Prostate gland (tissue), 2 donors: Measurements from ENCODE around the gene MKRN2OS. TPM values are rescaled to one million over a fixed set of nuclear protein-coding genes. Genes with fewer than 3 reads are reported as not detected.

Experiments
- DNase-seq: peaks from one replicate; pipeline ENCODE4 v3.0.0-alpha.2; 2019; ENCODE audit warnings: low spot score
- H3K27ac ChIP-seq, 2 donors: fragments of 200-600 bp; sonication (generic); 2 replicates each; pipeline ENCODE4 v1.5.1; 2017 to 2019
- H3K27me3 ChIP-seq: fragments of 200-600 bp; sonication (generic); replicated peaks from 2 replicates; pipeline ENCODE4 v1.5.1; 2019; ENCODE audit not compliant: insufficient read depth
- H3K36me3 ChIP-seq, 2 donors: fragments of 200-600 bp; sonication (generic); 1 replicate in 1 of 2; 2 replicates in 1 of 2; pipeline versions ENCODE4 v1.5.1 to v1.8.1; 2017 to 2019
- H3K4me1 ChIP-seq: fragments of 200-600 bp; sonication (generic); replicated peaks from 2 replicates; pipeline ENCODE4 v1.5.1; 2019
- H3K4me3 ChIP-seq, 2 donors: fragments of 200-600 bp; sonication (generic); 2 replicates each; pipeline ENCODE4 v1.5.1; 2017 to 2019
- H3K9me3 ChIP-seq: fragments of 200-600 bp; sonication (generic); 2 replicates; pipeline ENCODE4 v1.5.1; 2017
- CTCF ChIP-seq, 4 experiments: fragments of 200-600 bp in 2 of 4; fragments of 450-650 bp in 2 of 4; sonication (generic) in 2 of 4; IDR thresholded peaks; 1 replicate in 3 of 4; 2 replicates in 1 of 4; pipeline ENCODE4 v1.5.1; 2016 to 2019; ENCODE audit warnings: antibody characterized with exemption in 4 of 4, mild to moderate bottlenecking in 2 of 4, moderate library complexity in 2 of 4
- POLR2A ChIP-seq: fragments of 450-650 bp; IDR thresholded peaks from one replicate; pipeline ENCODE4 v1.6.1; 2016; ENCODE audit warnings: antibody characterized with exemption, mild to moderate bottlenecking
- POLR2AphosphoS5 ChIP-seq: sonication (generic); formaldehyde crosslinking; IDR thresholded peaks from one replicate; pipeline ENCODE4 v1.6.1; 2017; ENCODE audit warnings: antibody characterized with exemption
- whole genome bisulfite sequencing: methylation state at CpG from one replicate; pipeline ENCODE4 v1.1.5; 2018; 5-methylcytosine and 5-hydroxymethylcytosine counted together
- intact Hi-C: fragments of 100-400 bp; cut with DNase I; formaldehyde crosslinking; loops from one replicate; pipeline ENCODE4 v1.14.2; 2022
- total RNA-seq, 2 donors: library from RNA; depleted of rRNA; stranded (reverse); fragments of >200 nt; gene quantifications; one replicate each; pipeline ENCODE4 v1.1.0, GENCODE V29; 2016

The MKRN2OS gene
- total RNA-seq, 2 donors from 2014 or later = 1.0 to 2.7 TPM

- peaks cover 2 to 26% of the 10 kb centered on the region in 2 donors for H3K36me3 ChIP-seq
- TF ChIP-seq POLR2AphosphoS5 (no peak), POLR2A (no peak), CTCF (IDR thresholded peaks at IDR 0.05) (no peak)
- H3K4me1 ChIP-seq = no peaks in the 10 kb centered on the region
- no peak overlapping the region for H3K4me3 ChIP-seq
- no peak for DNase-seq
- H3K27ac ChIP-seq = no peak overlapping the region
- H3K27me3 ChIP-seq = no peaks in the 10 kb centered on the region
- no peaks in the 10 kb centered on the region for H3K9me3 ChIP-seq
- 91% methylated on average over 4 of the region's 4 CpGs for WGBS
- intact Hi-C loops = no loop called here
These were observed 44.8 kb upstream of the MKRN2OS start for GRCh38 chr3:12590096-12590495.

GRCh38 chr3:12588039-12589009 is 43.0 kb upstream of the MKRN2OS start:
- no peak for DNase-seq
- peaks cover 2 to 26% of the 10 kb centered on the region in 2 donors for H3K36me3 ChIP-seq
- H3K9me3 ChIP-seq = no peaks in the 10 kb centered on the region
- 76% methylated on average over 7 of the region's 7 CpGs for WGBS
- no peak overlapping the region for H3K4me3 ChIP-seq
- TF ChIP-seq POLR2A (no peak), CTCF (IDR thresholded peaks at IDR 0.05) (no peak), POLR2AphosphoS5 (no peak)
- no peak overlapping the region for H3K27ac ChIP-seq
- H3K4me1 ChIP-seq = no peaks in the 10 kb centered on the region
- intact Hi-C loops = no loop called here
- H3K27me3 ChIP-seq = no peaks in the 10 kb centered on the region

GRCh38 chr3:12586403-12586802 is 41.1 kb upstream of the MKRN2OS start:
- Histone ChIP-seq H3K4me1 (no peaks in the 10 kb centered on the region), H3K4me3 (no peak overlapping the region), H3K36me3 (peaks cover 2 to 37% of the 10 kb centered on the region in 2 donors), H3K9me3 (no peaks in the 10 kb centered on the region), H3K27me3 (no peaks in the 10 kb centered on the region), H3K27ac (no peak overlapping the region)
- no peak for TF ChIP-seq POLR2AphosphoS5
- TF ChIP-seq CTCF (IDR thresholded peaks at IDR 0.05) = no peak
- no peak for TF ChIP-seq POLR2A
- intact Hi-C loops = no loop called here
- DNase-seq = no peak
- WGBS = 90% methylated on average over 3 of the region's 3 CpGs

- H3K4me3 ChIP-seq = no peak overlapping the region
- H3K27me3 ChIP-seq = no peaks in the 10 kb centered on the region
- H3K36me3 ChIP-seq = peaks cover 0 to 34% of the 10 kb centered on the region in 2 donors
- no peak for TF ChIP-seq CTCF (IDR thresholded peaks at IDR 0.05)
- no peak for TF ChIP-seq POLR2AphosphoS5
- no peak for TF ChIP-seq POLR2A
- 70% methylated on average over 5 of the region's 5 CpGs for WGBS
- no peak for DNase-seq
- intact Hi-C loops = no loop called here
- H3K9me3 ChIP-seq = no peaks in the 10 kb centered on the region
- H3K27ac ChIP-seq = no peak overlapping the region
- H3K4me1 ChIP-seq = no peaks in the 10 kb centered on the region
These were observed 40.7 kb upstream of the MKRN2OS start for GRCh38 chr3:12585970-12586369.

- intact Hi-C loops = no loop called here
- no peak overlapping the region for H3K4me3 ChIP-seq
- H3K9me3 ChIP-seq = no peaks in the 10 kb centered on the region
- H3K4me1 ChIP-seq = no peaks in the 10 kb centered on the region
- no peak for TF ChIP-seq POLR2AphosphoS5
- TF ChIP-seq CTCF (IDR thresholded peaks at IDR 0.05) = no peak
- no peak for TF ChIP-seq POLR2A
- 88% methylated on average over 3 of the region's 3 CpGs for WGBS
- H3K36me3 ChIP-seq = peaks cover 0 to 28% of the 10 kb centered on the region in 2 donors
- H3K27ac ChIP-seq = no peak overlapping the region
- no peak for DNase-seq
- H3K27me3 ChIP-seq = no peaks in the 10 kb centered on the region
These were observed 39.9 kb upstream of the MKRN2OS start for GRCh38 chr3:12585181-12585580.
